ENCODE results near the gene CDH5.

The CDH5 gene

GRCh38 chr16:66354034-66354909, 12.2 kb upstream of the CDH5 start:
- DNase-seq: peak; percentile 7

- no peak for DNase-seq
Observed at GRCh38 chr16:66355526-66355925, 11.0 kb upstream of the CDH5 start.

- peak; percentile 80 for DNase-seq
Observed at GRCh38 chr16:66357523-66357928, 9.0 kb upstream of the CDH5 start.

GRCh38 chr16:66358231-66358630, 8.3 kb upstream of the CDH5 start:
- no peak for DNase-seq

GRCh38 chr16:66359012-66359411, 7.5 kb upstream of the CDH5 start:
- DNase-seq: peak; percentile 38

GRCh38 chr16:66359811-66360608, 6.5 kb upstream of the CDH5 start:
- no peak for DNase-seq

- DNase-seq: no peak
Observed at GRCh38 chr16:66360624-66361324, 5.7 kb upstream of the CDH5 start.

- DNase-seq: no peak
Observed at GRCh38 chr16:66361604-66362135, 4.8 kb upstream of the CDH5 start.

- no peak for DNase-seq
Observed at GRCh38 chr16:66363211-66363777, 3.2 kb upstream of the CDH5 start.

- DNase-seq: peak; percentile 84
Observed at GRCh38 chr16:66364117-66364958, 2.2 kb upstream of the CDH5 start.

GRCh38 chr16:66364959-66365306, 1.6 kb upstream of the CDH5 start:
- no peak for DNase-seq

GRCh38 chr16:66365651-66366050, 840 bp upstream of the CDH5 start:
- peak; percentile 40 for DNase-seq

- no peak for DNase-seq
Observed at GRCh38 chr16:66367968-66368891, 1.7 kb downstream of the CDH5 start.

- DNase-seq: no peak
Observed at GRCh38 chr16:66369055-66369592, 2.6 kb downstream of the CDH5 start.

- no peak for DNase-seq
Observed at GRCh38 chr16:66370786-66371684, 4.5 kb downstream of the CDH5 start.

- no peak for DNase-seq
Observed at GRCh38 chr16:66372078-66372897, 5.8 kb downstream of the CDH5 start.

- DNase-seq: no peak
Observed at GRCh38 chr16:66372898-66373155, 6.3 kb downstream of the CDH5 start.

GRCh38 chr16:66373667-66374066, 7.2 kb downstream of the CDH5 start:
- no peak for DNase-seq

GRCh38 chr16:66374176-66374575, 7.7 kb downstream of the CDH5 start:
- no peak for DNase-seq

Measured in fibroblast of upper back skin (primary cell).